ENCODE data around the gene FCAR. TPM values are rescaled to one million over a fixed set of nuclear protein-coding genes. Genes with fewer than 3 reads are reported as not detected.

Gene FCAR
- total RNA-seq, 1 donor from 2014 or later, result not detected

Other genes with a start within 250 kb of the FCAR start
- gene LILRB1, start 243.8 kb upstream of the FCAR start, total RNA-seq, result 0.13 TPM in 1 of 2 replicates, not detected in the other
- gene LILRB4, start 211.2 kb upstream of the FCAR start, total RNA-seq, result not detected in 2 replicates
- not detected in 2 replicates for gene KIR3DL3, start 149.8 kb upstream of the FCAR start, total RNA-seq
- gene KIR2DL3, start 135.7 kb upstream of the FCAR start, total RNA-seq, result not detected in 2 replicates
- gene KIR2DL1, start 104.4 kb upstream of the FCAR start, total RNA-seq, result not detected in 2 replicates
- gene KIR2DL4, start 70.6 kb upstream of the FCAR start, total RNA-seq, result not detected in 2 replicates
- not detected in 2 replicates for gene KIR3DL1, start 57.8 kb upstream of the FCAR start, total RNA-seq
- gene KIR2DS4, start 41.6 kb upstream of the FCAR start, total RNA-seq, result not detected in 2 replicates
- not detected in 2 replicates for gene KIR3DL2, start 23.8 kb upstream of the FCAR start, total RNA-seq
- not detected in 2 replicates for gene NCR1, start 31.9 kb downstream of the FCAR start, total RNA-seq
- not detected in 2 replicates for gene NLRP7, start 73.3 kb downstream of the FCAR start, total RNA-seq
- gene NLRP2, start 92.1 kb downstream of the FCAR start, total RNA-seq, result 4.9 TPM in 1 of 2 replicates, not detected in the other
- gene GP6, start 164.0 kb downstream of the FCAR start, total RNA-seq, result under 0.01 TPM in 1 of 2 replicates, not detected in the other
- 10.9 and 24.5 TPM in 2 replicates for gene RDH13, start 188.9 kb downstream of the FCAR start, total RNA-seq
- 5.7 and 8.9 TPM in 2 replicates for gene EPS8L1, start 201.6 kb downstream of the FCAR start, total RNA-seq
- gene PPP1R12C, start 243.4 kb downstream of the FCAR start, total RNA-seq, result 21.1 and 34.4 TPM in 2 replicates

Measured in dermis microvascular lymphatic vessel endothelial cell (primary cell).